Stimulated activated CD4-positive, alpha-beta T cell treated with anti-CD3 and anti-CD28 coated beads, Interleukin-15, amount 100 ng/mL, for 24 hours (primary cell): ENCODE data around the gene GALNT4.

Experiments used
- DNase-seq: peaks from one replicate; pipeline ENCODE4 v3.0.0-alpha.2; 2020

Gene GALNT4

DNA sequence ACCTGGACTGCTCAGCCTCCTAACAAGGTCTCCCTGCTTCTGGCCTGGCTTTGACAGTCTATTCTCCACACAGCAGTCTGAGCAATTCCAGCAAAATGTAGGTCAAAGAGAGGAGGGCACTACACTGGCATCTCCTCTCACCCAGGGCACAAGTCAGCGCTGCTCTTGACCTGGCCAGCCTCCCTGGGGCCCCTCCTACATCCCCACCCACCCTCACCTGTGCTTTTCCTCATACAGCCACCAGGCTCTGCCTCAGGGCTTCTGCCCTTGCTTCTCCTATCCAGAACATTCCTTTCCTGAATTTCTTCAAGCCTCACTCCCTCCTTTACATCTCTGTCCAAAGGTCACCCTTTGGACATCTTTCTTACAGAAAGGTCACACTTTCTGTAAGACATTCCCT, 33.7 kb downstream of the GALNT4 start:
- no peak for DNase-seq

DNA sequence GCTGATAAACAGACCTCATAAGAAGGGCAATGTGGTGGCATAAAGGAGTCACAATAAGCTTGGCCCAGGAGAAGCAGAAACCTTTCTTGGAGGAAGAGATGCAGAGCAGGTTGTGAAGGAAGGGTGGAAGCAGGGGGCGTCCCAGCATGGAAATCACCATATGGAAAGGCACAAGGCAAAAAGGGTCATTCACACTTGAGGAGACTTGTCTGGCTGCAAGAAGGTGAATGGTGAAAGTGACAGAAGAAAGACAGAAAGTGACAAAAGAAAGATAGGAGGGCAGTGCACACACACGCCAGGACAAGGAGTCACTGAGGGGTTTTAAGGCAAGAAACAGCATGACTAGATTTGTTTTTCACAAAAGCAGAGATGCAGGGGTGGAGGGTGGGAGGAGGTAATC, 38.3 kb downstream of the GALNT4 start:
- DNase-seq: no peak

DNA sequence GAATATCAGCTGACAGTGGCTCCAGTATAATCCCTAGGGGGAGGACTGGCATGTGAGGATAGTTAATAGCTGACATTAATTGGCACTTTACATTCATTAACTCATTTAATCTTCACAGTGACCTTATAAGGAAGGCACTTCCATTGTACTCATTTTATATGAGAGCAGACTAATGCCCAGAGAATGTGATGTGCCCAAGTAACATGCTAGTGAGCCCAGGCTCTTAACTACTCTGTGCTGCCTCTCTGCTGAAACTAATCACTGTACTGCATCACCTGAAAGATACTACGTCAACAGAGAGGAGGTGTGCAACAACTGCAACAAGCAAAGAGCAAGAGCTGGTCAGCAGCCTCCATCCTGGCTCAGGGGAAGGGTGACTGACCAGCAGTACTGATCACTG, 40.1 kb downstream of the GALNT4 start:
- no peak for DNase-seq

DNA sequence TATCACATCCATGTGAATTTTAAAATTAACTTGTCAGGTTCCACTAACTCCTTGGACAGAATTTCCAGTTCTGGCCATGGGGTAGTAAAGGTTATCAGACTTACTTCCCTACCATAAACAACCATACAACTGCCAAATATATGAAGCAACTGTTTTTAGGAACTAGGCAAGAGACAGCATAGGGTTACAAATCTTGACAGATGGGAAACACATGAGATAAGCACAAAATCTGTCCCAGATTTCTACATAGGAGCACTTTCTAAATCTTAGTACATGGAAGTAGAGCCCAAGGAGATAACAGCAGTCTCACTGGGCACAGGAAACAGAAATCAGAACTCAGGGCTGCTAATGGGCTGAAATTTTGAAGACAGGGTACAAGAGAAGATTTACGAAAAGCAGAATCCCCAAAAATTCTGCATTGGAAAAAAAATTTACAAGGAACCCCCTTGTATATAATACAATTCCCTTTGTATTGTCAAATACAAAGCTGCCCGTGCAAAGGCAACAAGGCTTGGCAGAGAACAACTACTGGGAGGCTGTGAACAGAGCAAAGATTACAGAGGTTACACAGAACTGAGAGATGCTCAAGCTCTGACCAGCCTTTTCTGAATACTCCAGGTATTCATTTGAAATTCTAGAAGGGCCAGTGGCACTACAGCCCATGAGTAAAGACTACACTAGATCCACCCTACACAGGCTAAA, 43.2 kb downstream of the GALNT4 start:
- no peak for DNase-seq

DNA sequence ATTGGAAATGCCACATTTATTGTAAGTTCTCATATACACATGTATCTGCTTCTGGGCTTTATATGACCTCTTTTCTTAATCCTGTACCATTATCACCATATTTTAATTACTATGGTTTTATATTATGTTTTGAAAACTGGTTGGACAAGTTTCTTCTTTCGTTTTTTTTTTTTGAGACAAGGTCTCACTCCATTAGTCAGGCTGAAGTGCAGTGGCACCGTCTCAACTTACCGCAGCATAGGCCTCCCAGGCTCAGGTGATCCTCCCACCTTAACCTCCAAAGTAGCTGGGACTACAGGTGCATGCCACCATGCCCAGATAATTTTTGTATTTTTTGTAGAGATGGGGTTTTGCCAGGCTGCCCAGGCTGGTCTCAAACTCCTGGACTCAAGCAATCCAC, 44.6 kb downstream of the GALNT4 start:
- DNase-seq: no peak

DNA sequence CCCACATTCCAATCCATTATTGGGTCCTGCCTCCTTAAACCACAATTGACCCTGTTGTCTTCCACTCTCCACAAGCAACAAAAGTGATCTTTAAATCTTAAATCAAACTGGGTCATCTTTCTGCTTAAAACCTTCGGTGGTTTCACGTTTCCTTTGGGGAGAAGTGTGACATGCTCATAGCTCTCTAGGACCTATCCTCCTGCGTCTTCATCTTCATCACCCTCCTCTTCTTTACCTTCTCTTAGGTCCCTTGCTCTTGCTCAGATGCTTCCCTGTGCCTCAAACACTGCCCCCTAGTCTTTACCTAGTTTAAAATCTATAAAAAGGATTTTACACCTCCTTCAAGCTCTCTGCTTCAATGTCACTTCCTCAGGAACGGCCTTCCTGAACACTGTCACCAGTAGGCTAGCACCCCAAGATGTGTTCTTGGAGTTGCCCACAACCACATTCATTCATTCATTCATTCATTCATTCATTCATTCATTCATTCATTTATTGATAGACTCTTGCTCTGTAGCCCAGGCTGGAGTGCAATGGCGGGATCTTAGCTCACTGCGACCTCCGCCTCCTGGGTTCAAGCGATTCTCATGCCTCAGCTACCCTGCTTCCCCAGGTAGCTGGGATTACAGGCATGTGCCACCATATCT, 46.8 kb downstream of the GALNT4 start:
- DNase-seq: no peak

DNA sequence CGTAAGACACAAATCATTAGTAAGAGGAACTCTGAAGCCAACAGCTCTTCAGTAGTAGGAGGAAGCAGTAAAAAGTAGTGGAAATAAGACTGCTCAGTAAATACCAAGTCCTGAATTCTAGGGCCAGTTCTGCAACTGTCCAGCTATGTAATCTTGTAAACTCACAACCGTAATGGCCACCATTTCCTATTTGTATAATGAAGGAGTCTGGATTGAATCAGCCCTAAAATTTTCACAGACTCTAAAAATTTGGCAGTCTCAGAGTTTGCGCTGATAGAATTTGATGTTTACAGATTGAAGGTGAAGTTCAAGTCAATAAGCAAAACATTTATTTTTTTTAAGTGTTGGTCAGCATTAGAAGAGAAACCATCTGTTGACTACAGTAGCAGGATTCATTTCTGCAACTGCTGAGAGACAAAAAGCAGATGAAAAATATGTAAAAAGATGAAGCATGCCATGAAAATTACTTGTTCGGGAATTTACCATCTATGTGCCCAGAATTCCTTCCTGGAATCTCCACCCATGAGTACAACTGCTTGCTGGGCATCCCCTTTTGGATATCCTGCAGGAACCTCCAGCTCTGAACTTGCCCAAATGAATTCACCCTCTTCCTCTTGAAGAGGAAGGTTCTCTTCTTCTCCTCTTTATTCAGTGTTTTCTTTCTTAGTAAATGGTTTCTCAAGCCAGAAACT, 47.5 kb downstream of the GALNT4 start:
- no peak for DNase-seq

DNA sequence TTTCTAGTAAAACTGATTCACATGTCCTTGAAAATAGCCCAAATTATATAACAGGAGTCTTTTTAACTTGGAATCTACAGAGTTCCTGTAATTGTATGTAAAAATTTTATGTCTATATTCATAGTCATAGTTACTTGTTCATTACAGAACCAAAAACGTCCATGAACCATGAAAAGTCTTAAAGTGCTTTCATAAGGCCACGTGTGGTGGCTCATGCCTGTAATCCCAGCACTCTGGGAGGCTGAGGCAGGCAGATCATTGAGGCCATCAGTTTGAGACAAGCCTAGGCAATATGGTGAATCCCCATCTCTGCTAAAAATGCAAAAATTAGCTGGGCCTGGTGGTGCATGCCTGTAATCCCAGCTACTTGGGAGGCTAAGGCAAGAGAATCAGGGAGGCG, 48.4 kb downstream of the GALNT4 start:
- DNase-seq: no peak

DNA sequence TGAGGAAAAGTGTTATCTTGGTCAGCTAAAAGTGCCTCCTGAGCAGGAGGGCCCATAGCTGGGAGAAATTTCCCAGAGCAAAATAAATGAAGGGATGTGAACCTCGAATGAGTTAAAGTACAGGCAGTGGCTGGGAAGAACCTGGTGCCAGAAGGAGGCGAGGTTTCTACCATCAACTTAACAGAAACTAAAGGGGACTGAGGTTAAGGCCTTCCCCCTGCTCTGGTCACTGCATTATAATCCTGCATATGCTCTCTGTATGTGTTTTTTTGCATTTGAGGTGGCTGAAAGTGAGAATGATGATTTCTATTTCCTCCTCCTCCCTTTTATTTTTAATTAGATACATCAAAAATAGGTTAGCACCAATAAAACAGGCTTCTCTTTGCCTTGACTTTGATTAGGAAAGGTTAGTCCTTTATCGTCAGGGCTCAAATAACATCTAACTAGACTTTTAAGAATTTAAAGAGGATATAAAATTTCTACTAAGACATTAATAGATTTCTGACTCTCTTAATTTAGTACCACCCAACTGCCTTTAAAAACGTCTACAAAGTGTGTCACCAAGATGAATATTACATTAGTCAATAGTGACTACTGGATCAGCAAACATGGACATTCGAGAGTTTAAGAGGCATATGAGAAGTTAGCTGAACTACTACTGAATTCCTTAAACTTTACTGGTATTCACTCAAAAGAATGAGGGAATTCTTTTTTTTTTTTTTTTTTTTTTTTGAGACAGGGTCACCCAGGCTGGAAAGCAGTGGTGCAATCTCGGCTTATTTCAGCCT, 49.2 kb downstream of the GALNT4 start:
- no peak for DNase-seq

DNA sequence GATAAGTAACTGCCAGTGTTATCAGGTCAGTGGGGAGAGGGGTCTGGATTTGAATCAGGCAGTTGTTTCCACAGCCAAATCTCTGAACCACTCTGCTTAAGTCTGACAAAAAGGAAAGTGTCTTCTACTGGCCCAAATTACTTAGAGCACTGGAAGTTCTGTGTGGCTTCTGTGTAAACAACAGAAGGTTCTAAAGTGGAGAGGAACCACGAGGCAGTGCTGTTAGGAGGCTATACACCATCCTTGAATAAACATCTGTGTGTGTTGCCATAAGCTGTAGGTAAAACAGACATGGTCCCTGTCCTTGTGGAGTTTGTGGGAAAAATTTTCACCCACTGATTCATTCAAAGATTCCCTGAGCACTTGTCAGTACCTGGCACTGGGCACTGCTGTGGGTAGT, 50.0 kb downstream of the GALNT4 start:
- DNase-seq: no peak
